Islet precursor cell (in vitro differentiated cells): ENCODE data around the gene TMEM233.
"Not testable (repeated sequence)": the region's sequence is repeated elsewhere in the genome, so short reads cannot be mapped to it uniquely, and the experiment has no call there.

Experiments used
- DNase-seq: peaks from one replicate; pipeline ENCODE4 v3.0.0-alpha.2; 2018

The TMEM233 gene

GRCh38 chr12:119613319-119613936, 19.9 kb downstream of the TMEM233 start:
- peak; percentile 57 for DNase-seq

- DNase-seq, result no peak
Observed at GRCh38 chr12:119614705-119615104, 21.1 kb downstream of the TMEM233 start.

- peak; percentile 23 for DNase-seq
Observed at GRCh38 chr12:119615518-119616475, 22.2 kb downstream of the TMEM233 start.

- peak; percentile 18 for DNase-seq
Observed at GRCh38 chr12:119618328-119618896, 24.8 kb downstream of the TMEM233 start.

GRCh38 chr12:119620490-119620889, 26.9 kb downstream of the TMEM233 start:
- no peak for DNase-seq

- no peak for DNase-seq
Observed at GRCh38 chr12:119621878-119622277, 28.3 kb downstream of the TMEM233 start.

GRCh38 chr12:119624966-119625365, 31.4 kb downstream of the TMEM233 start:
- DNase-seq, result no peak

- DNase-seq, result no peak
Observed at GRCh38 chr12:119627019-119627643, 33.6 kb downstream of the TMEM233 start.

GRCh38 chr12:119627686-119628085, 34.1 kb downstream of the TMEM233 start:
- DNase-seq, result peak; percentile 20

GRCh38 chr12:119630223-119630780, 36.7 kb downstream of the TMEM233 start:
- peak; percentile 32 for DNase-seq

- DNase-seq, result peak; percentile 29
Observed at GRCh38 chr12:119630962-119631550, 37.5 kb downstream of the TMEM233 start.

- peak; percentile 66 for DNase-seq
Observed at GRCh38 chr12:119631930-119632678, 38.5 kb downstream of the TMEM233 start.

GRCh38 chr12:119634743-119635142, 41.2 kb downstream of the TMEM233 start:
- peak; percentile 23 for DNase-seq

GRCh38 chr12:119642986-119643385, 49.4 kb downstream of the TMEM233 start:
- peak; percentile 42 for DNase-seq

- DNase-seq, result peak; percentile 28
Observed at GRCh38 chr12:119644930-119645329, 51.4 kb downstream of the TMEM233 start.

- DNase-seq, result peak; percentile 42
Observed at GRCh38 chr12:119645535-119646059, 52.0 kb downstream of the TMEM233 start.

- DNase-seq, result no peak
Observed at GRCh38 chr12:119649202-119649808, 55.7 kb downstream of the TMEM233 start.

GRCh38 chr12:119652665-119653064, 59.1 kb downstream of the TMEM233 start:
- DNase-seq, result no peak

- DNase-seq, result not testable (repeated sequence)
Observed at GRCh38 chr12:119657001-119657400, 63.4 kb downstream of the TMEM233 start.

- DNase-seq, result not testable (repeated sequence)
Observed at GRCh38 chr12:119658166-119658565, 64.6 kb downstream of the TMEM233 start.
